Common myeloid progenitor, CD34-positive (primary cell): ENCODE data around the gene PAX5.

Experiments used
- CTCF ChIA-PET: fragments of 350-600 bp; sonication (Branson Sonifier 250); formaldehyde crosslinking; loops from one replicate; lab custom pipeline; 2021; ENCODE audit warnings: antibody characterized with exemption; lab: Charles Lee
- POLR2A ChIA-PET: fragments of 350-600 bp; sonication (Branson Sonifier 250); formaldehyde crosslinking; loops from one replicate; lab custom pipeline; 2021; ENCODE audit warnings: antibody characterized with exemption; lab: Charles Lee
- DNase-seq, 3 donors: peaks; one replicate each; pipeline versions ENCODE4 v3.0.0 to v3.0.0-alpha.2; 2013
- H3K27ac ChIP-seq, 2 experiments: 1 replicate in 1 of 2; 2 replicates in 1 of 2; pipeline ENCODE4 v1.7.0; 2013; ENCODE audit warnings: inconsistent platforms in 2 of 2, low read length in 2 of 2, mild to moderate bottlenecking in 2 of 2, low read depth in 1 of 2, moderate library complexity in 1 of 2; ENCODE audit not compliant: severe bottlenecking in 2 of 2, insufficient read depth in 1 of 2, poor library complexity in 1 of 2
- H3K27me3 ChIP-seq, 5 experiments: replicated peaks in 2 of 5; 1 replicate in 3 of 5; 2 replicates in 2 of 5; pipeline versions ENCODE4 v1.6.1 to v1.7.0; 2013; ENCODE audit warnings: low read length in 4 of 5, mild to moderate bottlenecking in 2 of 5, moderate library complexity in 2 of 5, inconsistent platforms in 1 of 5; ENCODE audit not compliant: insufficient read depth in 5 of 5, control insufficient read depth in 4 of 5
- H3K36me3 ChIP-seq, 4 experiments: 1 replicate in 2 of 4; 2 replicates in 2 of 4; pipeline versions ENCODE4 v1.6.1 to v1.7.0; 2013; ENCODE audit warnings: low read length in 3 of 4, control low read depth in 1 of 4, mild to moderate bottlenecking in 1 of 4; ENCODE audit not compliant: control insufficient read depth in 4 of 4, insufficient read depth in 4 of 4
- H3K4me1 ChIP-seq, 4 experiments: 1 replicate in 3 of 4; 2 replicates in 1 of 4; pipeline versions ENCODE4 v1.6.1 to v1.7.1; 2013; ENCODE audit warnings: low read length in 3 of 4, mild to moderate bottlenecking in 3 of 4, control low read depth in 1 of 4, inconsistent platforms in 1 of 4, moderate library complexity in 1 of 4; ENCODE audit not compliant: control insufficient read depth in 4 of 4, insufficient read depth in 4 of 4; ENCODE audit errors: control extremely low read depth in 1 of 4
- H3K4me3 ChIP-seq, 7 experiments: 1 replicate in 4 of 7; 2 replicates in 3 of 7; pipeline versions ENCODE4 v1.5.1 to v1.7.0; 2013; ENCODE audit warnings: mild to moderate bottlenecking in 7 of 7, low read length in 6 of 7, moderate library complexity in 6 of 7, inconsistent platforms in 2 of 7, low read depth in 2 of 7, control low read depth in 1 of 7; ENCODE audit not compliant: insufficient read depth in 4 of 7, control insufficient read depth in 1 of 7; ENCODE audit errors: extremely low read depth in 1 of 7
- H3K9me3 ChIP-seq, 5 experiments: 1 replicate in 4 of 5; 2 replicates in 1 of 5; pipeline versions ENCODE4 v1.6.1 to v1.7.1; 2013; ENCODE audit warnings: low read length in 4 of 5, mild to moderate bottlenecking in 2 of 5, inconsistent platforms in 1 of 5, low read depth in 1 of 5, moderate library complexity in 1 of 5; ENCODE audit not compliant: control insufficient read depth in 4 of 5, insufficient read depth in 2 of 5; ENCODE audit errors: control extremely low read depth in 1 of 5
- WGBS: methylation state at CpG from one replicate; pipeline ENCODE4 v1.1.5; 2013; ENCODE audit not compliant: insufficient coverage; 5-methylcytosine and 5-hydroxymethylcytosine counted together

PAX5 gene

DNA sequence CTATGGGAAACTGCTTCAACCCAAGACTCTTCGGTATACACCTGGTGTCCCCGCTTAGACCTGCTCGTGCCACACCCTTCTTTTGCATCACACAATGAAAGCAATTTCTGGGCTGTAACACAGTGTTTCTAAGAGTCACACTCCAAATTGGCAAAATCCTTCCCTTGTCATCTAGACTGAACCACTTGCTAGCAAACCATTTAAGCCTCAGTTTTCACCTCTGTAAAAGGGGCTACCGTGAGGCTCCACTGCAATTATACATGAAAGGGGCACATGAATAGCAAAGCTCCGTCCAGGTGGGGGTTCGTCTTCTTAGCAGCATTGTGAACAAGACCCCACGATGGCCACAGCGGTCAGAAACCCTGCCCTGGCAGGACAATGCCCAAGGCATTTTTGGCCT is 166.8 kb downstream of the PAX5 start:
- H3K27ac ChIP-seq = no peak overlapping the region
- no peaks in the 10 kb centered on the region for H3K4me1 ChIP-seq
- ChIA-PET POLR2A (no interaction called here), CTCF (interaction anchor here (1.2 kb wide), 1 partner anchor 10 kb away, joined by 4 read pairs; no protein-coding TSS in a partner anchor)
- WGBS = 97% methylated on average over 8 of the region's 8 CpGs
- no peaks in the 10 kb centered on the region for H3K36me3 ChIP-seq
- no peaks in the 10 kb centered on the region for H3K9me3 ChIP-seq
- DNase-seq = no peak
- peaks cover 0 to 23% (median 6%) of the 10 kb centered on the region in 5 experiments for H3K27me3 ChIP-seq
- H3K4me3 ChIP-seq = no peak overlapping the region

GRCh38 chr9:36866840-36867239 is 167.2 kb downstream of the PAX5 start:
- POLR2A ChIA-PET = no interaction called here
- Histone ChIP-seq H3K4me1 (no peaks in the 10 kb centered on the region), H3K27ac (no peak overlapping the region), H3K9me3 (no peaks in the 10 kb centered on the region), H3K27me3 (peaks cover 0 to 23% (median 6%) of the 10 kb centered on the region in 5 experiments), H3K4me3 (no peak overlapping the region), H3K36me3 (no peaks in the 10 kb centered on the region)
- DNase-seq = no peak
- WGBS = 90% methylated on average over 2 of the region's 7 CpGs
- CTCF ChIA-PET = interaction anchor here (0.6 to 1.2 kb wide), 5 partner anchors 9 to 643 kb away, joined by 3 to 4 read pairs (median 3); no protein-coding TSS in a partner anchor

- H3K9me3 ChIP-seq = no peaks in the 10 kb centered on the region
- H3K27me3 ChIP-seq = peaks cover 0 to 23% (median 6%) of the 10 kb centered on the region in 5 experiments
- no peak for DNase-seq
- no peaks in the 10 kb centered on the region for H3K36me3 ChIP-seq
- H3K4me3 ChIP-seq = no peak overlapping the region
- ChIA-PET POLR2A (no interaction called here), CTCF (interaction anchor here (0.6 to 1.2 kb wide), 5 partner anchors 8 to 644 kb away, joined by 3 to 4 read pairs (median 3); no protein-coding TSS in a partner anchor)
- 96% methylated on average over 19 of the region's 20 CpGs for WGBS
- H3K27ac ChIP-seq = no peak overlapping the region
- H3K4me1 ChIP-seq = no peaks in the 10 kb centered on the region
These were observed 168.1 kb downstream of the PAX5 start for GRCh38 chr9:36865731-36866635.

DNA sequence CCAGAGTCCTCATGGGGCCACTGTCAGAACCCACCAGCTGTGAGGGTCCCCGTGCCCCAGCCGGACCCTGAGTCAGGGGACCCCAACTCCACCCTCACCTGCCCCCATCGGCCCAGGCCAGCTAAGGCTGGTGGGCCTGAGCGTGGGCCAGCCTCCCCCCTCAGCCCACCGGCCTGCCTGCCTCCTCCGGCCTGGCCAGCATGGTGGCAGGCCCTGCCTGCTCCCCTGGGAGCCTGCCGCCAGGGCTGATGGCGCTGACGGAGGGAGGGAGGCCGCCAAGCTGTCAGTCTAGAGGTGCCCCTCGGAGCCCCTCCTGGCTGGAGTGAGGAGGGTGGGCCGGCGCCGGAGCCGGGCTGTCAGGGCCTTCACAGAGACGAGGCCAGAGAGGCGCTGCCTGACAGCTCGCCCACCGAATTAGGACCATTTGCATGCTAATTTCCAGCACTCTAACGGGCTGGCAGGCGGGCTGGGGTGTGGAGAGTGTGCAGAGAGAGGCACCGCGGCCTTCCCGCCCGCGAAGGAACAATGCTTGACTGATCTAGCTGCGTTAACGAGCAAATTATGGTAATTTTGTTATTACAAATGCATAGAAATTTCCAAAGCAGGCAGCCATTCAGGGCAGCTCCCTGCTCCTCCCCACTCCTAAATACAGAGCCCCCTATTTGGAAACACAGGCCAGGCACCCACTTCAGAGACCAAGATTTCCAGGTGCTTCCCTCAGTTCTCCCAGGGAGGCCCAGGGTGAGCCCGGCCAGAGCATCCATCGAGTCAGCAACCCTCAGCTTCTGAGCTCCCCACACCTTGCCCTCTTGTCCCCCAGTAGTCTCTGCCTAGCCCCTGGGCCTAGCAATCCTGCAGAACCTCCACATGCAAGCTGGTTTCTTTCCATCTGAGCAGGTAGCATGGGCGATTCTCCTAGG is 169.3 kb downstream of the PAX5 start:
- Histone ChIP-seq H3K9me3 (no peaks in the 10 kb centered on the region), H3K4me3 (no peak overlapping the region), H3K27ac (no peak overlapping the region), H3K4me1 (no peaks in the 10 kb centered on the region), H3K36me3 (no peaks in the 10 kb centered on the region), H3K27me3 (peaks cover 0 to 23% (median 6%) of the 10 kb centered on the region in 5 experiments)
- CTCF ChIA-PET = interaction anchor here (0.6 to 1.4 kb wide), 3 partner anchors 8 to 127 kb away, joined by 3 to 4 read pairs (median 4); no protein-coding TSS in a partner anchor
- 96% methylated on average over 29 of the region's 31 CpGs for WGBS
- POLR2A ChIA-PET = no interaction called here
- no peak for DNase-seq

DNA sequence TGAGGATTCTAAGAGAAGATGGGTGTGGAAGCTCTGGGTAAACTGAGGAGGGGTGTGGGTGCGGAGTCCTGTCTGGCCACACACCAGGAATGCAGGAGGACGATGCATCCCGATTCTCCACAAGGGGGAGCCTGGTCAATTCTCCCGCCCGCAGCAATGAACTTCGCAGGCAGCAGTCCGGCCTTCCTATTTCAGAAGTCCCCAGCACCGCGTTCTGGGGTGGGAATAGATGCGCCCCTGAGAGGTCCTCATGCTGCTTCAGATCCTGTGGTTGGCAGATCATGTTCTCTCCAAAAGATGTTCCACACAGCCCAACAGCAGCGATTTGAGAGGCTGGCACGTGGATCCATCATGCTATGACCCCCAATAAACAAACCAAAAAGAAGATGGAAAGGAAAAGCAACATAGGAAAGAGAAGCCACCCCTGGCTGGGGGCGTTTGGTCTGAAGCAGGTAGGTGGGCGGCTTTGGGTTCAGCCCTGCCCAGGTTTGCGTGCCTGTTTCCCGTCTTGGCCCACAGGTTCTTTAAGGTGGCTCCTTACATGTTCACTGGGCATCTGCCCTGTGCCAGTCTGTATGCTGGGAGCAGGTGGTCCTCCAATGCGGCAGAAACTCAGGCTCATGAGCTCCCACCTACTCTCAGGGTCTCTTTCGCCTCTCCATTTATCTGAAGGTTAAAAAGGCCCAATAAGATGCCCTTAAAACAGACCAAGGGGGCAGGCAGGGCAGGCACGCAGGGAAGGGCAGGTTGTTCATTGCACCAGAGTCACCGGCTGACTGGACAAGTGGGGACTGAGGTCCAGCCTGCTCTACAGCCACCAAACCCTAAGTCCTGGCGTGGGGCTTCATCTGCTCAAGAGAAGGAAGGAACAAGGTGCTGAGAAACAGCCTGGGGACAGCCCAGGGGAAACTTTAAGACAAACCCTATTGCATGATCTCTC is 171.6 kb downstream of the PAX5 start:
- peaks cover 0 to 4% (median 3%) of the 10 kb centered on the region in 5 experiments for H3K27me3 ChIP-seq
- no peaks in the 10 kb centered on the region for H3K36me3 ChIP-seq
- DNase-seq = peak in 2 of 3 donors; percentile 22 to 26
- WGBS = 61% methylated on average over 19 of the region's 21 CpGs
- H3K4me3 ChIP-seq = no peak overlapping the region
- POLR2A ChIA-PET = interaction anchor here (0.7 kb wide), 1 partner anchor 149 kb away, joined by 3 read pairs; no protein-coding TSS in a partner anchor
- H3K9me3 ChIP-seq = no peaks in the 10 kb centered on the region
- CTCF ChIA-PET = interaction anchor here (0.7 to 2.6 kb wide), 4 partner anchors 11 to 252 kb away, joined by 3 to 10 read pairs (median 4); no protein-coding TSS in a partner anchor
- H3K27ac ChIP-seq = no peak overlapping the region
- H3K4me1 ChIP-seq = no peaks in the 10 kb centered on the region

DNA sequence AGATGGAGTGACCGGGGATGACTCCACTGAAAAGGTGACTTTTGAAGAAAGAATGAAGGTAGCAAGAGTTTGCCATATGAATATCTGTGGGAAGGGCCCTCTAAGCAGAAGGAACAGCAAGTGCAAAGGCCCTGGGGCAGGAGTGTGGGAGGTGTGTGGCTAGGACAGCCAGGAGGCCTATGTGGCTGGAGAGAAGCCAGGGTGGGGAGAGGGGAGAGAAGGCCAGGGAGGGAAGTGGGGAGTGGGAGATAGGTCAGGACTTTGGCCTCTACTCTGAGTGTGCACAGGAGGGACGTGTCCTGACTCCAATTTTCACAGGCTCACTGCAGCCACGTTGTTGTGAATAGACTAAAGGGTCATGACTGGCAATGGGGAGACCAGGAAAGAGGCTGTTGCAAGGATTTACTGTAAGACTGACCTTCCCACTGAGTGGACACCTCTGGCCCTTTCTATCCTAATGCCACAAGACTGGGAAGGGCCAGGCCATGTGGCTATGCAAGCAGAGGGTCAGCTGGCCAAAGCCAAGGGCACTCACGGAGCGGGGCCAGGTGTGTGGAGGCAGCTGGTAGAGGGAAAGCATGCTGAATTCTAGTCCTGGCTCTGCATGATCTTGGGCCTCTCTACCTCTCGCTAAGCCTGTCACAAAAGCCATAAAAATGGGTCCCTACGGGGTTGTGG is 172.4 kb downstream of the PAX5 start:
- Histone ChIP-seq H3K9me3 (no peaks in the 10 kb centered on the region), H3K36me3 (no peaks in the 10 kb centered on the region), H3K27ac (no peak overlapping the region), H3K27me3 (no peaks in the 10 kb centered on the region), H3K4me3 (no peak overlapping the region), H3K4me1 (no peaks in the 10 kb centered on the region)
- DNase-seq = no peak
- POLR2A ChIA-PET = no interaction called here
- WGBS = 88% methylated on average over 4 of the region's 7 CpGs
- CTCF ChIA-PET = interaction anchor here (1.9 to 2.6 kb wide), 2 partner anchors 11 to 66 kb away, joined by 4 to 10 read pairs; no protein-coding TSS in a partner anchor
